GM21447 (cell line): ENCODE data around the gene MAP2.

ENCODE experiments used
- ATAC-seq: cut with Tn5 transposase; IDR thresholded peaks from one replicate; pipeline ENCODE4 v1.9.1; 2021; ENCODE audit not compliant: unreplicated experiment

MAP2 gene

GRCh38 chr2:209423562-209424198 is at the start of gene MAP2:
Gene MAP2 (plus strand): TSS chr2:209424047. CDS start chr2:209653171, 229,124 bp downstream.
- peak; percentile 89 for ATAC-seq

- ATAC-seq: no peak
Measured at GRCh38 chr2:209376686-209377085, 47.2 kb upstream of the MAP2 start.

- ATAC-seq: peak; percentile 99
Measured at GRCh38 chr2:209380293-209380692, 43.6 kb upstream of the MAP2 start.

GRCh38 chr2:209381091-209381490 is 42.8 kb upstream of the MAP2 start:
- no peak for ATAC-seq

- ATAC-seq: no peak
Measured at GRCh38 chr2:209382775-209383174, 41.1 kb upstream of the MAP2 start.

GRCh38 chr2:209383212-209383611 is 40.6 kb upstream of the MAP2 start:
- no peak for ATAC-seq

- no peak for ATAC-seq
Measured at GRCh38 chr2:209387389-209387788, 36.5 kb upstream of the MAP2 start.

GRCh38 chr2:209388446-209389037 is 35.3 kb upstream of the MAP2 start:
- ATAC-seq: no peak

GRCh38 chr2:209389171-209389618 is 34.7 kb upstream of the MAP2 start:
- no peak for ATAC-seq

- ATAC-seq: no peak
Measured at GRCh38 chr2:209390839-209391238, 33.0 kb upstream of the MAP2 start.

GRCh38 chr2:209391776-209392401 is 32.0 kb upstream of the MAP2 start:
- ATAC-seq: no peak

GRCh38 chr2:209395229-209395628 is 28.6 kb upstream of the MAP2 start:
- ATAC-seq: no peak

GRCh38 chr2:209395652-209396051 is 28.2 kb upstream of the MAP2 start:
- ATAC-seq: no peak

- no peak for ATAC-seq
Measured at GRCh38 chr2:209398463-209398862, 25.4 kb upstream of the MAP2 start.

GRCh38 chr2:209401788-209402187 is 22.1 kb upstream of the MAP2 start:
- ATAC-seq: no peak

GRCh38 chr2:209411296-209411695 is 12.6 kb upstream of the MAP2 start:
- no peak for ATAC-seq

- no peak for ATAC-seq
Measured at GRCh38 chr2:209411718-209412117, 12.1 kb upstream of the MAP2 start.

- ATAC-seq: no peak
Measured at GRCh38 chr2:209413311-209414014, 10.4 kb upstream of the MAP2 start.

- no peak for ATAC-seq
Measured at GRCh38 chr2:209416913-209417312, 6.9 kb upstream of the MAP2 start.

- ATAC-seq: no peak
Measured at GRCh38 chr2:209422191-209422754, 1.6 kb upstream of the MAP2 start.

- ATAC-seq: peak; percentile 27
Measured at GRCh38 chr2:209424199-209424701, 403 bp downstream of the MAP2 start.
